Cardiac muscle cell (in vitro differentiated cells and primary cell): Measurements from ENCODE around the gene SLIT3. TPM values are rescaled to one million over a fixed set of nuclear protein-coding genes. Genes with fewer than 3 reads are reported as not detected.
"Not testable (repeated sequence)": the region's sequence is repeated elsewhere in the genome, so short reads cannot be mapped to it uniquely, and the experiment has no call there.

Experiments
- DNase-seq, 2 donors: peaks; one replicate each; pipeline versions ENCODE4 v3.0.0 to v3.0.0-alpha.2; 2010 to 2017; ENCODE audit warnings: low read depth in 1 of 2, low spot score in 1 of 2
- H3K27ac ChIP-seq: fragments of 200-600 bp; sonication (generic); 2 replicates; pipeline ENCODE4 v1.5.1; 2016
- H3K27me3 ChIP-seq: fragments of 200-600 bp; sonication (generic); 2 replicates; pipeline ENCODE4 v1.6.0; 2016; ENCODE audit warnings: control low read depth
- H3K36me3 ChIP-seq: fragments of 200-600 bp; sonication (generic); 2 replicates; pipeline ENCODE4 v1.5.1; 2016; ENCODE audit warnings: control low read depth
- H3K4me1 ChIP-seq: fragments of 200-600 bp; sonication (generic); 2 replicates; pipeline ENCODE4 v1.8.1; 2017; ENCODE audit warnings: low read depth, mild to moderate bottlenecking, mixed run types
- H3K4me3 ChIP-seq: fragments of 200-600 bp; sonication (generic); 2 replicates; pipeline ENCODE4 v1.5.1; 2016; ENCODE audit warnings: mild to moderate bottlenecking
- H3K9me3 ChIP-seq: fragments of 200-600 bp; sonication (generic); 2 replicates; pipeline ENCODE4 v1.5.1; 2017; ENCODE audit warnings: low read depth, mild to moderate bottlenecking, control low read depth
- CTCF ChIP-seq: IDR thresholded peaks from 2 replicates; pipeline ENCODE4 v1.5.1; 2012; ENCODE audit warnings: low read depth, mild to moderate bottlenecking, low read length
- polyA plus RNA-seq: library from polyadenylated mRNA; unstranded; fragments of >200 nt; fragmentation: Nextera tagmentation; extraction: Ambion mirVana; gene quantifications from 2 replicates; pipeline ENCODE4 v1.2.1, GENCODE V29; 2016
- total RNA-seq: library from RNA; depleted of rRNA; stranded (reverse); fragments of >200 nt; gene quantifications from 2 replicates; pipeline ENCODE4 v1.2.3, GENCODE V29; 2016

SLIT3 gene
- total and polyA plus RNA-seq, 2 experiments from 2014 or later, result 50.7 to 111 TPM

GRCh38 chr5:168647083-168647482 lies 653.9 kb downstream of the SLIT3 start:
- Histone ChIP-seq H3K9me3 (no peaks in the 10 kb centered on the region), H3K4me3 (no peak overlapping the region), H3K36me3 (no peaks in the 10 kb centered on the region), H3K4me1 (no peaks in the 10 kb centered on the region), H3K27me3 (no peaks in the 10 kb centered on the region), H3K27ac (no peak overlapping the region)
- DNase-seq, result no peak
- no peak for TF ChIP-seq CTCF

GRCh38 chr5:168646335-168646734 lies 654.6 kb downstream of the SLIT3 start:
- no peak for TF ChIP-seq CTCF
- Histone ChIP-seq H3K27me3 (no peaks in the 10 kb centered on the region), H3K9me3 (no peaks in the 10 kb centered on the region), H3K36me3 (no peaks in the 10 kb centered on the region), H3K4me1 (no peaks in the 10 kb centered on the region), H3K27ac (no peak overlapping the region), H3K4me3 (no peak overlapping the region)
- DNase-seq, result no peak

DNA sequence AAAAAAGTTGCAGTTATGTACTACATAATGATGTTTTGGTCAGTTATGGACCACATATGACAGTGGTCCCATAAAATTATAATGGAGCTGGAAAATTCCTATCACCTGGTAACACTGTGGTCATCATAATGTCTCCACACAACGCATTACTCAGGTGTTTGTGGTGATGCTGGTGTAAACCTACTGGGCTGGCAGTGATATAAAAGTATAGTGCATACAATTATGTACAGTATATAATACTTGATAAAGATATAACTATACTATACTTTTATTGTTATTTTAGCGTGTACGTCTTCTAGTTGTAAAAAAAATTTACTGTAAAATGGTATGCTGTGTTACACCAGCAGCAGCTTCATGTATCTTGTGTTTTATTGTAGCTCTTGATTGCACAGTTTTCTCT lies 655.7 kb downstream of the SLIT3 start:
- no peaks in the 10 kb centered on the region for H3K36me3 ChIP-seq
- DNase-seq, result no peak
- no peaks in the 10 kb centered on the region for H3K9me3 ChIP-seq
- TF ChIP-seq CTCF, result no peak
- H3K27me3 ChIP-seq, result no peaks in the 10 kb centered on the region
- H3K4me3 ChIP-seq, result no peak overlapping the region
- no peaks in the 10 kb centered on the region for H3K4me1 ChIP-seq
- no peak overlapping the region for H3K27ac ChIP-seq

DNA sequence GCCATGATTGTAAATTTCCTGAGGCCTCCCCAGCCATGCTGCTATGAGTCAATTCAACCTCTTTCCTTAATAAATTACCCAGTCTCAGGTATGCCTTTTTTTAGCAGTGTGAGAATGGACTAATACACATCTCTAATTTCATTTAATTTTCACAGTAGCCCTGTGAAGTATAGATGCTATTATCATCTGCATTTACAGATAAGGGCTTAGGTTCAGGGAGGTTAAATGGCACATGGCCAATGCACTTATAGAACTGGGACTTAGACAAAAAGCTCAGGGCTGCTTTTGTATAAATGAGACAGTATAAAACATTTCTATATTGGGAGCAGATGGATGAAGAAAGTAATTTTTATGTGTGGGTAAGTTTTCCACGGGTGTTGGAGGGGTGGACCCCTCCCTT lies 658.9 kb downstream of the SLIT3 start:
- Histone ChIP-seq H3K36me3 (no peaks in the 10 kb centered on the region), H3K9me3 (no peaks in the 10 kb centered on the region), H3K27me3 (no peaks in the 10 kb centered on the region), H3K4me1 (no peaks in the 10 kb centered on the region), H3K4me3 (no peak overlapping the region), H3K27ac (no peak overlapping the region)
- no peak for TF ChIP-seq CTCF
- DNase-seq, result no peak

- not testable (repeated sequence) for H3K9me3 ChIP-seq, H3K4me3 ChIP-seq, DNase-seq, H3K36me3 ChIP-seq, H3K4me1 ChIP-seq, H3K27ac ChIP-seq, H3K27me3 ChIP-seq
Measured at GRCh38 chr5:168638846-168639245, 662.1 kb downstream of the SLIT3 start.

GRCh38 chr5:168637793-168638192 lies 663.1 kb downstream of the SLIT3 start:
- H3K27me3 ChIP-seq, result no peaks in the 10 kb centered on the region
- no peak overlapping the region for H3K4me3 ChIP-seq
- TF ChIP-seq CTCF, result no peak
- no peaks in the 10 kb centered on the region for H3K9me3 ChIP-seq
- H3K36me3 ChIP-seq, result no peaks in the 10 kb centered on the region
- DNase-seq, result no peak
- H3K4me1 ChIP-seq, result no peaks in the 10 kb centered on the region
- H3K27ac ChIP-seq, result no peak overlapping the region
